Measurements from ENCODE around the gene ZBTB7B. TPM values are rescaled to one million over a fixed set of nuclear protein-coding genes. Genes with fewer than 3 reads are reported as not detected.
"Not testable (repeated sequence)": the region's sequence is repeated elsewhere in the genome, so short reads cannot be mapped to it uniquely, and the experiment has no call there.

The ZBTB7B gene
- total RNA-seq, 2 experiments from 2014 or later, result 16.3 to 23.2 TPM

- POLR2A ChIA-PET, result interaction anchor here (0.6 to 1.7 kb wide), 5 partner anchors 11 to 881 kb away, joined by 3 to 16 read pairs (median 4); partner anchors contain the start of genes FLAD1 and PBXIP1
- H3K4me2 ChIP-seq (ENCODE audit: low read length), result peak overlapping the region; percentile 9; the same call in 1 of the 2 replicates
- intact Hi-C loops (cut with micrococcal nuclease; ENCODE audit: unreplicated experiment), result no loop called here
- H3K9me2 ChIP-seq (ENCODE audit: insufficient read depth, low read length), result no peaks in the 10 kb centered on the region
- peak overlapping the region; percentile 20 for H3K27ac ChIP-seq (ENCODE audit: low read depth, low read length, poor library complexity, severe bottlenecking)
- DNase-seq (ENCODE audit: low spot score), result peak; percentile 42
- peaks cover 18% of the 10 kb centered on the region for H3K36me3 ChIP-seq (ENCODE audit: insufficient read depth, low read length)
- TF ChIP-seq, protein P1, sequence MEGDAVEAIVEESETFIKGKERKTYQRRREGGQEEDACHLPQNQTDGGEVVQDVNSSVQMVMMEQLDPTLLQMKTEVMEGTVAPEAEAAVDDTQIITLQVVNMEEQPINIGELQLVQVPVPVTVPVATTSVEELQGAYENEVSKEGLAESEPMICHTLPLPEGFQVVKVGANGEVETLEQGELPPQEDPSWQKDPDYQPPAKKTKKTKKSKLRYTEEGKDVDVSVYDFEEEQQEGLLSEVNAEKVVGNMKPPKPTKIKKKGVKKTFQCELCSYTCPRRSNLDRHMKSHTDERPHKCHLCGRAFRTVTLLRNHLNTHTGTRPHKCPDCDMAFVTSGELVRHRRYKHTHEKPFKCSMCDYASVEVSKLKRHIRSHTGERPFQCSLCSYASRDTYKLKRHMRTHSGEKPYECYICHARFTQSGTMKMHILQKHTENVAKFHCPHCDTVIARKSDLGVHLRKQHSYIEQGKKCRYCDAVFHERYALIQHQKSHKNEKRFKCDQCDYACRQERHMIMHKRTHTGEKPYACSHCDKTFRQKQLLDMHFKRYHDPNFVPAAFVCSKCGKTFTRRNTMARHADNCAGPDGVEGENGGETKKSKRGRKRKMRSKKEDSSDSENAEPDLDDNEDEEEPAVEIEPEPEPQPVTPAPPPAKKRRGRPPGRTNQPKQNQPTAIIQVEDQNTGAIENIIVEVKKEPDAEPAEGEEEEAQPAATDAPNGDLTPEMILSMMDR (conservative IDR thresholded peaks at IDR 0.05; ENCODE audit: low read length), result no peak
- TF ChIP-seq EZH2phosphoT487 (IDR thresholded peaks at IDR 0.05; ENCODE audit: borderline replicate concordance, low read depth, low read length), result no peak
- BruUV-seq (replicated peaks), result no TSS peak
- no peaks in the 10 kb centered on the region for H4K20me1 ChIP-seq (ENCODE audit: insufficient read depth, low read length)
- H3K4me3 ChIP-seq (ENCODE audit: low read depth, low read length, poor library complexity, severe bottlenecking), result no peak overlapping the region
- peaks cover 41% of the 10 kb centered on the region for H3K4me1 ChIP-seq (ENCODE audit: insufficient read depth, low read length, poor library complexity, severe bottlenecking)
- no peak overlapping the region for H2AFZ ChIP-seq (ENCODE audit: low read length)
- no peaks in the 10 kb centered on the region for H3K9me3 ChIP-seq (ENCODE audit: low read length)
- H3K79me2 ChIP-seq (ENCODE audit: insufficient read depth, low read depth, low read length), result peaks cover 3% of the 10 kb centered on the region; the same call in 1 of the 2 replicates
- CTCF ChIA-PET (ENCODE audit: unreplicated experiment), result interaction anchor here (0.5 kb wide), 1 partner anchor 65 kb away, joined by 6 read pairs; no protein-coding TSS in a partner anchor
These were observed 8.0 kb upstream of the ZBTB7B start for GRCh38 chr1:154994591-154994990.

GRCh38 chr1:154995301-154995983 is 7.2 kb upstream of the ZBTB7B start:
- POLR2A ChIA-PET, result interaction anchor here (0.5 to 1.7 kb wide), 8 partner anchors 11 to 1168 kb away, joined by 3 to 16 read pairs (median 4); partner anchors contain the start of gene FLAD1
- H3K4me1 ChIP-seq (ENCODE audit: insufficient read depth, low read length, poor library complexity, severe bottlenecking), result peaks cover 49% of the 10 kb centered on the region
- TF ChIP-seq, protein P1 (conservative IDR thresholded peaks at IDR 0.05; ENCODE audit: low read length), result peak; percentile 63
- H2AFZ ChIP-seq (ENCODE audit: low read length); H3K36me3 ChIP-seq (ENCODE audit: insufficient read depth, low read length); intact Hi-C loops (cut with micrococcal nuclease; ENCODE audit: unreplicated experiment); H3K27ac ChIP-seq (ENCODE audit: low read depth, low read length, poor library complexity, severe bottlenecking); H3K4me3 ChIP-seq (ENCODE audit: low read depth, low read length, poor library complexity, severe bottlenecking); H3K9me3 ChIP-seq (ENCODE audit: low read length); CTCF ChIA-PET (ENCODE audit: unreplicated experiment); H3K79me2 ChIP-seq (ENCODE audit: insufficient read depth, low read depth, low read length); H3K4me2 ChIP-seq (ENCODE audit: low read length); H3K9me2 ChIP-seq (ENCODE audit: insufficient read depth, low read length); BruUV-seq (replicated peaks); H4K20me1 ChIP-seq (ENCODE audit: insufficient read depth, low read length): not testable (repeated sequence)
- DNase-seq (ENCODE audit: low spot score), result peak; percentile 48

All from OCI-LY7 (cell line).